ENCODE data around the gene IGSF8.
"Not testable (repeated sequence)": the region's sequence is repeated elsewhere in the genome, so short reads cannot be mapped to it uniquely, and the experiment has no call there.

Gene IGSF8

GRCh38 chr1:160097911-160098851 lies at the start of gene IGSF8:
Gene IGSF8 (minus strand): TSS chr1:160098619. CDS start chr1:160098472, 147 bp downstream.
- peak; percentile 96 for DNase-seq

- no peak for DNase-seq
Measured at GRCh38 chr1:160148121-160148520, 49.7 kb upstream of the IGSF8 start.

- DNase-seq, result no peak
Measured at GRCh38 chr1:160146107-160146506, 47.7 kb upstream of the IGSF8 start.

GRCh38 chr1:160144921-160145320 lies 46.5 kb upstream of the IGSF8 start:
- no peak for DNase-seq

GRCh38 chr1:160143695-160144094 lies 45.3 kb upstream of the IGSF8 start:
- no peak for DNase-seq

GRCh38 chr1:160139840-160140239 lies 41.4 kb upstream of the IGSF8 start:
- no peak for DNase-seq

- DNase-seq, result no peak
Measured at GRCh38 chr1:160137216-160137862, 38.9 kb upstream of the IGSF8 start.

- no peak for DNase-seq
Measured at GRCh38 chr1:160136926-160137200, 38.4 kb upstream of the IGSF8 start.

- peak; percentile 31 for DNase-seq
Measured at GRCh38 chr1:160136121-160136925, 37.9 kb upstream of the IGSF8 start.

GRCh38 chr1:160134791-160135572 lies 36.6 kb upstream of the IGSF8 start:
- no peak for DNase-seq

GRCh38 chr1:160133990-160134770 lies 35.8 kb upstream of the IGSF8 start:
- DNase-seq, result no peak

GRCh38 chr1:160131803-160132565 lies 33.6 kb upstream of the IGSF8 start:
- DNase-seq, result no peak

GRCh38 chr1:160130939-160131338 lies 32.5 kb upstream of the IGSF8 start:
- no peak for DNase-seq

- DNase-seq, result no peak
Measured at GRCh38 chr1:160130486-160130885, 32.1 kb upstream of the IGSF8 start.

GRCh38 chr1:160129966-160130365 lies 31.5 kb upstream of the IGSF8 start:
- DNase-seq, result no peak

GRCh38 chr1:160129558-160129957 lies 31.1 kb upstream of the IGSF8 start:
- DNase-seq, result no peak

GRCh38 chr1:160129046-160129445 lies 30.6 kb upstream of the IGSF8 start:
- no peak for DNase-seq

GRCh38 chr1:160128636-160129035 lies 30.2 kb upstream of the IGSF8 start:
- DNase-seq, result no peak

GRCh38 chr1:160127865-160128523 lies 29.6 kb upstream of the IGSF8 start:
- no peak for DNase-seq

- DNase-seq, result no peak
Measured at GRCh38 chr1:160127381-160127780, 29.0 kb upstream of the IGSF8 start.

GRCh38 chr1:160126342-160126741 lies 27.9 kb upstream of the IGSF8 start:
- not testable (repeated sequence) for DNase-seq

Measured in activated effector memory CD4-positive, alpha-beta T cell treated with anti-CD3 and anti-CD28 coated beads, Interleukin-2, amount 50 U/mL, for 16 hours (primary cell).